ENCODE measurements around the gene SAPCD2. TPM values are rescaled to one million over a fixed set of nuclear protein-coding genes. Genes with fewer than 3 reads are reported as not detected.

SAPCD2 gene
- total RNA-seq, 1 experiment from 2014 or later = 18.4 TPM

DNA sequence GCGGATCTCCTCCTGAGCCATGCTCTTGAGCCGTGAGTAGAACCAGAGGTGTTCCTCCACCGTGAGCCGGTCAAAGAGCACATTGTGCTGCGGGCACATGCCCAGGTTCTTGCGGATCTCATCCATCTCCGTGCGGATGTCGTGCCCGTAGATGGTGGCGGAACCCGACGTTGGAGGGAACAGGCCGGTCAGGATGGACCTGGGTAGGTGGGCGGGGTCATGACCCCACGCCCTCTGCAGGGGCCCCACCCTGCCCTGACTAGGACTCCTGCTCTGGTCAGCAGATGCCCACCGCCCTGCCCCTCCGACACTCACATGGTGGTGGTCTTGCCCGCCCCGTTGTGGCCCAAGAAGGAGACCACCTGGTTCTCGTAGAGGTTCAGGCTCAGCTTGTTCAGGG, 54.4 kb downstream of the SAPCD2 start:
- Histone ChIP-seq H3K9me3 (ENCODE audit: control insufficient read depth, insufficient read depth, low read depth, low read length) (no peaks in the 10 kb centered on the region), H3K27ac (ENCODE audit: low read length) (no peak overlapping the region), H3K4me1 (ENCODE audit: control insufficient read depth, insufficient read depth, low read length) (no peaks in the 10 kb centered on the region), H3K4me3 (ENCODE audit: low read depth in 2 of 2, low read length in 2 of 2) (no peak overlapping the region), H3K27me3 (ENCODE audit: control insufficient read depth, insufficient read depth, low read length) (no peaks in the 10 kb centered on the region), H3K36me3 (ENCODE audit: control insufficient read depth, insufficient read depth, low read length) (no peaks in the 10 kb centered on the region)
- no TSS peak for BruUV-seq (replicated peaks)
- ChIA-PET CTCF (interaction anchor here (0.7 kb wide), 1 partner anchor 44 kb away, joined by 4 read pairs; no protein-coding TSS in a partner anchor), POLR2A (no interaction called here)
- in situ Hi-C loops (cut with HindIII; ENCODE audit: low pct_unique_long_range_greater_than_20kb, low sequenced_read_pairs) (no loop called here), intact Hi-C loops (cut with micrococcal nuclease; ENCODE audit: unreplicated experiment) (no loop called here)
- no peak for DNase-seq (ENCODE audit: low read depth, low spot score)
- TF ChIP-seq, protein P1, sequence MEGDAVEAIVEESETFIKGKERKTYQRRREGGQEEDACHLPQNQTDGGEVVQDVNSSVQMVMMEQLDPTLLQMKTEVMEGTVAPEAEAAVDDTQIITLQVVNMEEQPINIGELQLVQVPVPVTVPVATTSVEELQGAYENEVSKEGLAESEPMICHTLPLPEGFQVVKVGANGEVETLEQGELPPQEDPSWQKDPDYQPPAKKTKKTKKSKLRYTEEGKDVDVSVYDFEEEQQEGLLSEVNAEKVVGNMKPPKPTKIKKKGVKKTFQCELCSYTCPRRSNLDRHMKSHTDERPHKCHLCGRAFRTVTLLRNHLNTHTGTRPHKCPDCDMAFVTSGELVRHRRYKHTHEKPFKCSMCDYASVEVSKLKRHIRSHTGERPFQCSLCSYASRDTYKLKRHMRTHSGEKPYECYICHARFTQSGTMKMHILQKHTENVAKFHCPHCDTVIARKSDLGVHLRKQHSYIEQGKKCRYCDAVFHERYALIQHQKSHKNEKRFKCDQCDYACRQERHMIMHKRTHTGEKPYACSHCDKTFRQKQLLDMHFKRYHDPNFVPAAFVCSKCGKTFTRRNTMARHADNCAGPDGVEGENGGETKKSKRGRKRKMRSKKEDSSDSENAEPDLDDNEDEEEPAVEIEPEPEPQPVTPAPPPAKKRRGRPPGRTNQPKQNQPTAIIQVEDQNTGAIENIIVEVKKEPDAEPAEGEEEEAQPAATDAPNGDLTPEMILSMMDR (IDR thresholded peaks at IDR 0.05) = no peak
- TF ChIP-seq, protein P2, sequence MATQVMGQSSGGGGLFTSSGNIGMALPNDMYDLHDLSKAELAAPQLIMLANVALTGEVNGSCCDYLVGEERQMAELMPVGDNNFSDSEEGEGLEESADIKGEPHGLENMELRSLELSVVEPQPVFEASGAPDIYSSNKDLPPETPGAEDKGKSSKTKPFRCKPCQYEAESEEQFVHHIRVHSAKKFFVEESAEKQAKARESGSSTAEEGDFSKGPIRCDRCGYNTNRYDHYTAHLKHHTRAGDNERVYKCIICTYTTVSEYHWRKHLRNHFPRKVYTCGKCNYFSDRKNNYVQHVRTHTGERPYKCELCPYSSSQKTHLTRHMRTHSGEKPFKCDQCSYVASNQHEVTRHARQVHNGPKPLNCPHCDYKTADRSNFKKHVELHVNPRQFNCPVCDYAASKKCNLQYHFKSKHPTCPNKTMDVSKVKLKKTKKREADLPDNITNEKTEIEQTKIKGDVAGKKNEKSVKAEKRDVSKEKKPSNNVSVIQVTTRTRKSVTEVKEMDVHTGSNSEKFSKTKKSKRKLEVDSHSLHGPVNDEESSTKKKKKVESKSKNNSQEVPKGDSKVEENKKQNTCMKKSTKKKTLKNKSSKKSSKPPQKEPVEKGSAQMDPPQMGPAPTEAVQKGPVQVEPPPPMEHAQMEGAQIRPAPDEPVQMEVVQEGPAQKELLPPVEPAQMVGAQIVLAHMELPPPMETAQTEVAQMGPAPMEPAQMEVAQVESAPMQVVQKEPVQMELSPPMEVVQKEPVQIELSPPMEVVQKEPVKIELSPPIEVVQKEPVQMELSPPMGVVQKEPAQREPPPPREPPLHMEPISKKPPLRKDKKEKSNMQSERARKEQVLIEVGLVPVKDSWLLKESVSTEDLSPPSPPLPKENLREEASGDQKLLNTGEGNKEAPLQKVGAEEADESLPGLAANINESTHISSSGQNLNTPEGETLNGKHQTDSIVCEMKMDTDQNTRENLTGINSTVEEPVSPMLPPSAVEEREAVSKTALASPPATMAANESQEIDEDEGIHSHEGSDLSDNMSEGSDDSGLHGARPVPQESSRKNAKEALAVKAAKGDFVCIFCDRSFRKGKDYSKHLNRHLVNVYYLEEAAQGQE (IDR thresholded peaks at IDR 0.05; ENCODE audit: insufficient read depth in 1 of 2, low read depth in 2 of 2, low read length in 1 of 2) = no peak
- TF ChIP-seq TCF7L2 (IDR thresholded peaks at IDR 0.05; ENCODE audit: low read depth, low read length) (no peak), POLR2AphosphoS5 (IDR thresholded peaks at IDR 0.05; ENCODE audit: low read depth, low read length) (no peak), SIN3A (IDR thresholded peaks at IDR 0.05; ENCODE audit: borderline replicate concordance, insufficient read depth, low read depth, low read length) (no peak)
- ATAC-seq = no peak

DNA sequence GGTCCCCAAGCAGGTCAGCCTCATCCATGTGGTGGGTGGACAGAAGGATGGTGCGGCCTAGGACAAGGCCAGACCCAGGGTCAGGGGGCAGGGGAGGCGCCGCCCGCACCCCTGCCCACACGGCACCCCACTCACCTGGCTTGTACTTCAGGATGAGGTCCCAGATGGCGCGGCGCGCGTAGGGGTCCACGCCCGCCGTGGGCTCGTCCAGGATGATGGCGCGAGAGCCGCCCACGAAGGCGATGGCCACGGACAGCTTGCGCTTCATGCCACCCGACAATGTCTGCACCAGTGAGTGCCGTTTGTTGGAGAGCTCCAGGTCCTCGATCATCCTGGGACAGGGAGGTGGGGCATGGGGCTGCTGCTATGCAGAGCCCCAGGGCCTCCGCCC, 54.8 kb downstream of the SAPCD2 start:
- CTCF ChIA-PET = interaction anchor here (0.7 kb wide), 1 partner anchor 45 kb away, joined by 4 read pairs; no protein-coding TSS in a partner anchor
- Histone ChIP-seq H3K4me1 (ENCODE audit: control insufficient read depth, insufficient read depth, low read length) (no peaks in the 10 kb centered on the region), H3K36me3 (ENCODE audit: control insufficient read depth, insufficient read depth, low read length) (no peaks in the 10 kb centered on the region), H3K4me3 (ENCODE audit: low read depth in 2 of 2, low read length in 2 of 2) (no peak overlapping the region), H3K9me3 (ENCODE audit: control insufficient read depth, insufficient read depth, low read depth, low read length) (no peaks in the 10 kb centered on the region), H3K27ac (ENCODE audit: low read length) (no peak overlapping the region), H3K27me3 (ENCODE audit: control insufficient read depth, insufficient read depth, low read length) (no peaks in the 10 kb centered on the region)
- ATAC-seq (no peak), DNase-seq (ENCODE audit: low read depth, low spot score) (no peak)
- POLR2A ChIA-PET = no interaction called here
- TF ChIP-seq TCF7L2 (IDR thresholded peaks at IDR 0.05; ENCODE audit: low read depth, low read length) (no peak), SIN3A (IDR thresholded peaks at IDR 0.05; ENCODE audit: borderline replicate concordance, insufficient read depth, low read depth, low read length) (no peak), POLR2AphosphoS5 (IDR thresholded peaks at IDR 0.05; ENCODE audit: low read depth, low read length) (no peak)
- TF ChIP-seq, protein P1 (IDR thresholded peaks at IDR 0.05) = no peak
- TF ChIP-seq, protein P2 (IDR thresholded peaks at IDR 0.05; ENCODE audit: insufficient read depth in 1 of 2, low read depth in 2 of 2, low read length in 1 of 2) = no peak
- in situ Hi-C loops (cut with HindIII; ENCODE audit: low pct_unique_long_range_greater_than_20kb, low sequenced_read_pairs) = no loop called here
- BruUV-seq (replicated peaks) = no TSS peak
- intact Hi-C loops (cut with micrococcal nuclease; ENCODE audit: unreplicated experiment) = no loop called here
